ENCODE data around the gene TEX12.

- TF ChIP-seq CTCF (IDR thresholded peaks at IDR 0.05; ENCODE audit: insufficient read depth, low read length, poor library complexity, severe bottlenecking) (no peak), EZH2phosphoT487 (conservative IDR thresholded peaks at IDR 0.05; ENCODE audit: low read length) (no peak)
Measured at GRCh38 chr11:112179601-112180000, 12.4 kb downstream of the TEX12 start.

All from SU-DHL-6 (cell line).